ENCODE data around the gene NOS2.
"Not testable (repeated sequence)": the region's sequence is repeated elsewhere in the genome, so short reads cannot be mapped to it uniquely, and the experiment has no call there.

Gene NOS2

DNA sequence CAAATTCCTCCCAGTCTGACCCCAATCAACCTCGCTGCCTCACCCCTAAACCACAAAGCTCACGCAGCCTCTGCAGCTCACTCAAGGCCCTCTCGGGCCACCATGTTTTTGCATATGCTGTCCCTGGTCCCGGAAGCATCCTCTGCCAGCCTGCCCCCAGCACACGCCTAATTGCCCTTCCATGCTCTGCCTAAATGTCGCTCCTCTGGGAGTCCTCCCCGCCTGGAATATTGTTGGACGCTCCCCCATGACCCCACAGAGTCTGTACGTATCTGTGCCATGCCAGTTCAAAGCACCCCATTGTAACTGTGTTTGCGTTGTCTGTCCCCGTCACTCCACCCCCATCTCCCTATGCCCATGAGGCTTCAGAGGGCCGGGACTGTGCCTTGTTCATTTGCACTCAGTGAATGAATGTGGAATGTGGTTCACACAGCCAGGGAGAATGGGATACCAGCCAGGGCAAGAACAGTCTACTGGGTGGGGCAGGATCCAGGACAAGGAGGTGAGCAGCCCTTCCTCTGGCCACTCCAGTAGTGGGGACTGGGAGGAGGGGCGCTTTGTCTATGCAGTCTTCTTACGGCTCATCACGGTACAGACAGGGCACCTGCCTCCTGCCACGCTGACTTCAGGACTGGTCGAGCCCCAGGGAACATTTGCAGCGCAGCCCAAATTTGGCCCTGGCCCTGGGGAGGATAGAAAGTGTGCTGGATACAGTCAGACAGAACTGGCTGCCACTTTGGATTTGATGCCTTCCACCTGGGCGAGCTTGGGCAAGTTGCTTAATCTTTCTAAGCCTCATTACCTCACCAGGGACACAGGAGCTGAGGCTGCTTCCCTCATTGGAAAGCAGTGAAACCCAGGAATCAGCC, 48.5 kb downstream of the NOS2 start:
- no peak overlapping the region for H2AFZ ChIP-seq (ENCODE audit: low read depth, low read length, severe bottlenecking)
- no peak overlapping the region for H3K27ac ChIP-seq (ENCODE audit: low read depth, low read length)
- H3K4me2 ChIP-seq (ENCODE audit: low read depth, low read length, poor library complexity, severe bottlenecking) = no peak overlapping the region
- no peaks in the 10 kb centered on the region for H3K9me2 ChIP-seq (replicated peaks; ENCODE audit: insufficient read depth, low read length)
- no peaks in the 10 kb centered on the region for H3F3A ChIP-seq (ENCODE audit: insufficient read depth)
- TF ChIP-seq EZH2phosphoT487 (conservative IDR thresholded peaks at IDR 0.05; ENCODE audit: low read length) = no peak
- no peak for TF ChIP-seq CTCF (IDR thresholded peaks at IDR 0.05; ENCODE audit: insufficient read depth, low read length, poor library complexity, severe bottlenecking)
- H3K9me3 ChIP-seq (ENCODE audit: insufficient read depth, low read length) = no peaks in the 10 kb centered on the region
- no peaks in the 10 kb centered on the region for H4K20me1 ChIP-seq (ENCODE audit: low read depth, low read length)
- no peaks in the 10 kb centered on the region for H3K79me2 ChIP-seq (ENCODE audit: insufficient read depth, low read length)
- no peak overlapping the region for H3K4me3 ChIP-seq (ENCODE audit: insufficient read depth, low read length, poor library complexity, severe bottlenecking)
- H3K9ac ChIP-seq (ENCODE audit: low read length) = no peak overlapping the region
- H3K36me3 ChIP-seq (ENCODE audit: low read length) = no peaks in the 10 kb centered on the region
- H3K27me3 ChIP-seq (ENCODE audit: low read length) = no peaks in the 10 kb centered on the region

DNA sequence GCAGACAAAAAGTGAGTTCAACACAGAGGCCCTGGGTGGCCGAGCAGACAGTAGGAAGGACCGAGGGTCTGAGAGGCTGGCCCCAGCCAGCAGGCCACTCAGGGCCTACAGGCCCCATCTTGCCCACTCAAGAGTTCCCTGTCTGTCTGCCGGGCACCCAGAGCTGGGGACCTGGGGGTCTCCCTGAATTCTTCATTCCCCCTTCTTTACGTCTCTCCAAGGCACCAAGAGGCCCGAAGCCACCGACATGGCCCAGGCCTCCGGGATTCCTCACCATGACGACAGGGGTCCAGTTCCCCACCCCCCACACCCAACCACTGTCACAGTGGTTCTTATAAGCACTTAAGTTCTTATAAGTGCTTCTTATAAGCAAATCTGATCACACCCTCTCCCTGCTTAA, 49.2 kb downstream of the NOS2 start:
- no peaks in the 10 kb centered on the region for H3K36me3 ChIP-seq (ENCODE audit: low read length)
- no peaks in the 10 kb centered on the region for H3K79me2 ChIP-seq (ENCODE audit: insufficient read depth, low read length)
- no peak overlapping the region for H3K4me2 ChIP-seq (ENCODE audit: low read depth, low read length, poor library complexity, severe bottlenecking)
- H3K9me3 ChIP-seq (ENCODE audit: insufficient read depth, low read length) = no peaks in the 10 kb centered on the region
- H3K9ac ChIP-seq (ENCODE audit: low read length) = no peak overlapping the region
- no peak overlapping the region for H3K27ac ChIP-seq (ENCODE audit: low read depth, low read length)
- H3K27me3 ChIP-seq (ENCODE audit: low read length) = no peaks in the 10 kb centered on the region
- no peak for TF ChIP-seq CTCF (IDR thresholded peaks at IDR 0.05; ENCODE audit: insufficient read depth, low read length, poor library complexity, severe bottlenecking)
- TF ChIP-seq EZH2phosphoT487 (conservative IDR thresholded peaks at IDR 0.05; ENCODE audit: low read length) = no peak
- no peaks in the 10 kb centered on the region for H4K20me1 ChIP-seq (ENCODE audit: low read depth, low read length)
- H3K9me2 ChIP-seq (replicated peaks; ENCODE audit: insufficient read depth, low read length) = no peaks in the 10 kb centered on the region
- H3F3A ChIP-seq (ENCODE audit: insufficient read depth) = no peaks in the 10 kb centered on the region
- H2AFZ ChIP-seq (ENCODE audit: low read depth, low read length, severe bottlenecking) = no peak overlapping the region
- no peak overlapping the region for H3K4me3 ChIP-seq (ENCODE audit: insufficient read depth, low read length, poor library complexity, severe bottlenecking)

- H3K36me3 ChIP-seq (ENCODE audit: low read length); H3K4me3 ChIP-seq (ENCODE audit: insufficient read depth, low read length, poor library complexity, severe bottlenecking); H3K4me2 ChIP-seq (ENCODE audit: low read depth, low read length, poor library complexity, severe bottlenecking); H4K20me1 ChIP-seq (ENCODE audit: low read depth, low read length); H3K27me3 ChIP-seq (ENCODE audit: low read length); H3K27ac ChIP-seq (ENCODE audit: low read depth, low read length); H3K9me3 ChIP-seq (ENCODE audit: insufficient read depth, low read length); H3K79me2 ChIP-seq (ENCODE audit: insufficient read depth, low read length); H2AFZ ChIP-seq (ENCODE audit: low read depth, low read length, severe bottlenecking); H3F3A ChIP-seq (ENCODE audit: insufficient read depth); H3K9me2 ChIP-seq (replicated peaks; ENCODE audit: insufficient read depth, low read length); H3K9ac ChIP-seq (ENCODE audit: low read length): not testable (repeated sequence)
Measured at GRCh38 chr17:27749562-27750150, 50.7 kb downstream of the NOS2 start.

- Histone ChIP-seq H3K27ac (ENCODE audit: low read depth, low read length) (no peak overlapping the region), H2AFZ (ENCODE audit: low read depth, low read length, severe bottlenecking) (no peak overlapping the region), H3K27me3 (ENCODE audit: low read length) (no peaks in the 10 kb centered on the region), H4K20me1 (ENCODE audit: low read depth, low read length) (no peaks in the 10 kb centered on the region), H3K79me2 (ENCODE audit: insufficient read depth, low read length) (no peaks in the 10 kb centered on the region), H3F3A (ENCODE audit: insufficient read depth) (no peaks in the 10 kb centered on the region), H3K4me3 (ENCODE audit: insufficient read depth, low read length, poor library complexity, severe bottlenecking) (no peak overlapping the region), H3K9ac (ENCODE audit: low read length) (no peak overlapping the region), H3K9me3 (ENCODE audit: insufficient read depth, low read length) (no peaks in the 10 kb centered on the region), H3K9me2 (replicated peaks; ENCODE audit: insufficient read depth, low read length) (no peaks in the 10 kb centered on the region), H3K4me2 (ENCODE audit: low read depth, low read length, poor library complexity, severe bottlenecking) (no peak overlapping the region), H3K36me3 (ENCODE audit: low read length) (no peaks in the 10 kb centered on the region)
- TF ChIP-seq EZH2phosphoT487 (conservative IDR thresholded peaks at IDR 0.05; ENCODE audit: low read length) (no peak), CTCF (IDR thresholded peaks at IDR 0.05; ENCODE audit: insufficient read depth, low read length, poor library complexity, severe bottlenecking) (no peak)
Measured at GRCh38 chr17:27748360-27748825, 51.9 kb downstream of the NOS2 start.

Data from SU-DHL-6 (cell line).